Calu3 (cell line): ENCODE measurements around the gene TANC1. TPM values are rescaled to one million over a fixed set of nuclear protein-coding genes. Genes with fewer than 3 reads are reported as not detected.

Source experiments
- BruUV-seq: library from RNA; stranded (reverse); fragments of 400-500 nt; replicated peaks from 2 replicates; lab custom pipeline; 2021; lab: Mats Ljungman, UMichigan
- CTCF ChIA-PET: fragments of 300-600 bp; sonication (Branson Sonifier 250); formaldehyde crosslinking; loops from one replicate; lab custom pipeline; 2022; ENCODE audit warnings: antibody characterized with exemption; lab: Charles Lee
- DNase-seq: peaks from one replicate; pipeline ENCODE4 v3.0.0; 2022
- H3K27ac Mint-ChIP-seq: one replicate; pipeline ENCODE4 v1.8.0; 2022; ENCODE audit warnings: mixed read lengths; ENCODE audit not compliant: unreplicated experiment
- H3K27me3 Mint-ChIP-seq: one replicate; pipeline ENCODE4 v1.8.0; 2022; ENCODE audit warnings: mixed read lengths; ENCODE audit not compliant: unreplicated experiment
- H3K36me3 Mint-ChIP-seq: one replicate; pipeline ENCODE4 v1.8.0; 2022; ENCODE audit warnings: mild to moderate bottlenecking, moderate library complexity, mixed read lengths; ENCODE audit not compliant: insufficient read depth, unreplicated experiment
- H3K4me1 Mint-ChIP-seq: one replicate; pipeline ENCODE4 v1.8.0; 2022; ENCODE audit warnings: mild to moderate bottlenecking, low read depth, mixed read lengths; ENCODE audit not compliant: unreplicated experiment
- H3K4me3 Mint-ChIP-seq: one replicate; pipeline ENCODE4 v1.8.0; 2022; ENCODE audit warnings: mild to moderate bottlenecking, low read depth, moderate library complexity, mixed read lengths; ENCODE audit not compliant: unreplicated experiment
- H3K9me3 Mint-ChIP-seq: one replicate; pipeline ENCODE4 v1.8.0; 2022; ENCODE audit warnings: low read depth, mixed read lengths; ENCODE audit not compliant: unreplicated experiment
- CTCF ChIP-seq: fragments of 200-600 bp; IDR thresholded peaks from one replicate; pipeline ENCODE4 v1.8.0; 2022; ENCODE audit warnings: antibody characterized with exemption; ENCODE audit not compliant: unreplicated experiment
- intact Hi-C: fragments of 100-400 bp; cut with micrococcal nuclease; formaldehyde crosslinking; loops from one replicate; pipeline ENCODE4 v1.10.0; 2022; ENCODE audit not compliant: unreplicated experiment
- total RNA-seq: library from RNA; stranded (reverse); gene quantifications from 2 replicates; pipeline ENCODE4 v1.2.3, GENCODE V29; 2022

Gene TANC1
- total RNA-seq, 1 experiment from 2014 or later: 41.2 TPM

GRCh38 chr2:159108181-159108893, 139.9 kb downstream of the TANC1 start:
- DNase-seq: no peak
- TF ChIP-seq CTCF: no peak
- CTCF ChIA-PET: no interaction called here
- BruUV-seq: no TSS peak
- intact Hi-C loops: no loop called here
- no peaks in the 10 kb centered on the region for H3K9me3 Mint-ChIP-seq
- H3K27me3 Mint-ChIP-seq: no peaks in the 10 kb centered on the region
- H3K36me3 Mint-ChIP-seq: peaks cover 7% of the 10 kb centered on the region
- peaks cover 13% of the 10 kb centered on the region for H3K4me1 Mint-ChIP-seq
- no peak overlapping the region for H3K27ac Mint-ChIP-seq
- H3K4me3 Mint-ChIP-seq: no peak overlapping the region

GRCh38 chr2:159109517-159109916, 141.1 kb downstream of the TANC1 start:
- no peak for TF ChIP-seq CTCF
- no peak for DNase-seq
- Mint-ChIP-seq H3K27me3 (no peaks in the 10 kb centered on the region), H3K4me1 (peaks cover 13% of the 10 kb centered on the region), H3K4me3 (no peak overlapping the region), H3K27ac (no peak overlapping the region), H3K9me3 (no peaks in the 10 kb centered on the region), H3K36me3 (peaks cover 7% of the 10 kb centered on the region)
- intact Hi-C loops: no loop called here
- no TSS peak for BruUV-seq
- CTCF ChIA-PET: no interaction called here

GRCh38 chr2:159110784-159111183, 142.3 kb downstream of the TANC1 start:
- Mint-ChIP-seq H3K4me3 (no peak overlapping the region), H3K4me1 (peaks cover 13% of the 10 kb centered on the region), H3K9me3 (no peaks in the 10 kb centered on the region), H3K36me3 (peaks cover 7% of the 10 kb centered on the region), H3K27ac (no peak overlapping the region), H3K27me3 (no peaks in the 10 kb centered on the region)
- intact Hi-C loops: no loop called here
- no peak for DNase-seq
- BruUV-seq: no TSS peak
- TF ChIP-seq CTCF: no peak
- CTCF ChIA-PET: interaction anchor here (1.0 kb wide), 1 partner anchor 14 kb away, joined by 5 read pairs; no protein-coding TSS in a partner anchor

- no peak overlapping the region for H3K4me3 Mint-ChIP-seq
- no peaks in the 10 kb centered on the region for H3K27me3 Mint-ChIP-seq
- BruUV-seq: no TSS peak
- no peak overlapping the region for H3K27ac Mint-ChIP-seq
- no peak for TF ChIP-seq CTCF
- H3K4me1 Mint-ChIP-seq: peaks cover 13% of the 10 kb centered on the region
- intact Hi-C loops: no loop called here
- no peak for DNase-seq
- CTCF ChIA-PET: interaction anchor here (1.0 kb wide), 1 partner anchor 13 kb away, joined by 5 read pairs; no protein-coding TSS in a partner anchor
- no peaks in the 10 kb centered on the region for H3K9me3 Mint-ChIP-seq
- H3K36me3 Mint-ChIP-seq: peaks cover 7% of the 10 kb centered on the region
Observed at GRCh38 chr2:159111346-159111927, 143.0 kb downstream of the TANC1 start.
